ENCODE results near the gene ANKS4B. TPM values are rescaled to one million over a fixed set of nuclear protein-coding genes. Genes with fewer than 3 reads are reported as not detected.

The ANKS4B gene
- polyA plus RNA-seq, 3 donors = not detected

DNA sequence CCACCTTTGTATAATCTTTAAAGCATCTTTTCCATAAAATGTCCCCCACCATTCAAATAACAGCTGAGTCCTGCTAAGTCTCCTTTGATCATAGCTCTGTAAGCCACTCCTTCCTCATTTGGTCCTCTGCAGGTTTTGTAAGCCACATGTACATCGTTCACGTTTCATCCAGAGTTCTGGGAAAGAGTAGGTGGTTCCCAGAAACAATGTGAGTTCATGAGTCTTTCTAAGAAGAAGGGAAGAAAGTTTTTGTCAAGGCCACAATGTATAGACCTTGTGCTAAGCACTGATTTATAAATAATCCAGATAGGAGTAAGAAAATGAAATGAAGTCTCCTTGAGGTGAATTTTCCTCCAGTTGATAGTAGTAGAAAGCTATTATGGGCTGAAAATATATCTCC lies 8.7 kb upstream of the ANKS4B start:
- H3K9ac ChIP-seq (ENCODE audit: insufficient read depth, low read length, poor library complexity, severe bottlenecking) = no peak overlapping the region
- Mint-ChIP-seq H3K4me1 (peaks cover 6% of the 10 kb centered on the region), H3K9me3 (no peaks in the 10 kb centered on the region), H3K27me3 (ENCODE audit: low read depth in 3 of 3) (peaks cover 9 to 34% (median 19%) of the 10 kb centered on the region in 3 donors), H3K27ac (no peak overlapping the region), H3K36me3 (no peaks in the 10 kb centered on the region), H3K4me3 (no peak overlapping the region)
- no peaks in the 10 kb centered on the region for H3K79me2 ChIP-seq (ENCODE audit: insufficient read depth, low read length)
- no peak overlapping the region for H3K4me3 ChIP-seq (replicated peaks in 1 of 3; ENCODE audit: low read depth in 2 of 3, low read length in 3 of 3)
- peaks cover 2 to 25% of the 10 kb centered on the region in 2 donors for H3K27me3 ChIP-seq (ENCODE audit: control insufficient read depth in 2 of 2, insufficient read depth in 2 of 2, low read length in 2 of 2)
- H4K20me1 ChIP-seq (ENCODE audit: insufficient read depth, low read length) = no peaks in the 10 kb centered on the region
- TF ChIP-seq CTCF (IDR thresholded peaks at IDR 0.05) = no peak
- intact Hi-C loops (cut with micrococcal nuclease) = no loop called here
- H3K36me3 ChIP-seq (replicated peaks in 1 of 2; ENCODE audit: control insufficient read depth in 1 of 2, insufficient read depth in 2 of 2, low read length in 2 of 2) = no peaks in the 10 kb centered on the region
- no peaks in the 10 kb centered on the region for H3K4me1 ChIP-seq (ENCODE audit: control insufficient read depth in 1 of 2, insufficient read depth in 2 of 2, low read length in 2 of 2)
- WGBS (ENCODE audit: insufficient coverage) = 10% methylated on average over 2 of the region's 2 CpGs
- no peak overlapping the region for H2AFZ ChIP-seq (ENCODE audit: insufficient read depth, low read depth, low read length, poor library complexity, severe bottlenecking)
- no peak overlapping the region for H3K27ac ChIP-seq (ENCODE audit: low read depth in 1 of 2, low read length in 2 of 2)
- DNase-seq = no peak
- no peaks in the 10 kb centered on the region for H3K9me3 ChIP-seq (replicated peaks in 1 of 2; ENCODE audit: control insufficient read depth in 1 of 2, insufficient read depth in 1 of 2, low read length in 2 of 2)
- H3K4me2 ChIP-seq (replicated peaks; ENCODE audit: extremely low read depth, low read length, poor library complexity, severe bottlenecking) = no peak overlapping the region

- DNase-seq = no peak
- H3K4me3 ChIP-seq (replicated peaks in 1 of 3; ENCODE audit: low read depth in 2 of 3, low read length in 3 of 3) = no peak overlapping the region
- no peak overlapping the region for H2AFZ ChIP-seq (ENCODE audit: insufficient read depth, low read depth, low read length, poor library complexity, severe bottlenecking)
- Mint-ChIP-seq H3K27me3 (ENCODE audit: low read depth in 3 of 3) (peaks cover 11 to 33% (median 21%) of the 10 kb centered on the region in 3 donors), H3K36me3 (no peaks in the 10 kb centered on the region), H3K27ac (no peak overlapping the region), H3K4me3 (peak overlapping the region in 1 of 2 donors; percentile 4), H3K4me1 (peaks cover 6% of the 10 kb centered on the region), H3K9me3 (peaks cover 0 to 2% (median 0%) of the 10 kb centered on the region in 7 donors)
- no peak overlapping the region for H3K4me2 ChIP-seq (replicated peaks; ENCODE audit: extremely low read depth, low read length, poor library complexity, severe bottlenecking)
- H3K9me3 ChIP-seq (replicated peaks in 1 of 2; ENCODE audit: control insufficient read depth in 1 of 2, insufficient read depth in 1 of 2, low read length in 2 of 2) = no peaks in the 10 kb centered on the region
- no peak for TF ChIP-seq CTCF (IDR thresholded peaks at IDR 0.05)
- no peak overlapping the region for H3K9ac ChIP-seq (ENCODE audit: insufficient read depth, low read length, poor library complexity, severe bottlenecking)
- intact Hi-C loops (cut with micrococcal nuclease) = no loop called here
- peaks cover 0 to 18% of the 10 kb centered on the region in 2 donors for H3K27me3 ChIP-seq (ENCODE audit: control insufficient read depth in 2 of 2, insufficient read depth in 2 of 2, low read length in 2 of 2)
- H3K79me2 ChIP-seq (ENCODE audit: insufficient read depth, low read length) = no peaks in the 10 kb centered on the region
- no peaks in the 10 kb centered on the region for H3K36me3 ChIP-seq (replicated peaks in 1 of 2; ENCODE audit: control insufficient read depth in 1 of 2, insufficient read depth in 2 of 2, low read length in 2 of 2)
- no peak overlapping the region for H3K27ac ChIP-seq (ENCODE audit: low read depth in 1 of 2, low read length in 2 of 2)
- no peaks in the 10 kb centered on the region for H3K4me1 ChIP-seq (ENCODE audit: control insufficient read depth in 1 of 2, insufficient read depth in 2 of 2, low read length in 2 of 2)
- H4K20me1 ChIP-seq (ENCODE audit: insufficient read depth, low read length) = no peaks in the 10 kb centered on the region
These were observed 6.8 kb upstream of the ANKS4B start for GRCh38 chr16:21226749-21227148.

Data from CD14-positive monocyte (primary cell).